Left ventricle myocardium inferior (tissue), 1 donor: ENCODE results near the gene SLAMF8. TPM values are rescaled to one million over a fixed set of nuclear protein-coding genes. Genes with fewer than 3 reads are reported as not detected.

Experiments used
- DNase-seq: peaks from one replicate; pipeline ENCODE4 v3.0.0-alpha.2; 2020
- H3K27ac ChIP-seq: fragments of 200-600 bp; replicated peaks from 2 replicates; pipeline ENCODE4 v1.8.0; 2021
- H3K27me3 ChIP-seq: fragments of 200-600 bp; 2 replicates; pipeline ENCODE4 v1.8.0; 2021; ENCODE audit warnings: low read depth
- H3K36me3 ChIP-seq: fragments of 200-600 bp; 2 replicates; pipeline ENCODE4 v1.8.0; 2021
- H3K4me1 ChIP-seq: fragments of 200-600 bp; 2 replicates; pipeline ENCODE4 v1.8.0; 2021
- H3K4me3 ChIP-seq: fragments of 200-600 bp; 2 replicates; pipeline ENCODE4 v1.8.0; 2021; ENCODE audit warnings: mild to moderate bottlenecking, moderate library complexity
- H3K9me3 ChIP-seq: fragments of 200-600 bp; replicated peaks from 2 replicates; pipeline ENCODE4 v1.8.0; 2021
- CTCF ChIP-seq: fragments of 200-600 bp; IDR thresholded peaks from 2 replicates; pipeline ENCODE4 v1.8.0; 2021; ENCODE audit warnings: antibody characterized with exemption, mild to moderate bottlenecking, borderline replicate concordance
- intact Hi-C: fragments of 100-400 bp; cut with micrococcal nuclease; formaldehyde crosslinking; loops from one replicate; pipeline ENCODE4 v1.11.0; 2022
- total RNA-seq: library from RNA; stranded (reverse); fragmentation: NEBNext Ultra II Directional; extraction: Animal tissue kit (Norgen Biotek cat#: 25700); gene quantifications from one replicate; pipeline ENCODE4 v1.2.1, GENCODE V29; 2021
- donor health status: DM: no; HTN: yes; CAD: no; lungs with severe emphysema.

Gene SLAMF8
- total RNA-seq, 1 donor from 2014 or later, result 1.7 TPM

DNA sequence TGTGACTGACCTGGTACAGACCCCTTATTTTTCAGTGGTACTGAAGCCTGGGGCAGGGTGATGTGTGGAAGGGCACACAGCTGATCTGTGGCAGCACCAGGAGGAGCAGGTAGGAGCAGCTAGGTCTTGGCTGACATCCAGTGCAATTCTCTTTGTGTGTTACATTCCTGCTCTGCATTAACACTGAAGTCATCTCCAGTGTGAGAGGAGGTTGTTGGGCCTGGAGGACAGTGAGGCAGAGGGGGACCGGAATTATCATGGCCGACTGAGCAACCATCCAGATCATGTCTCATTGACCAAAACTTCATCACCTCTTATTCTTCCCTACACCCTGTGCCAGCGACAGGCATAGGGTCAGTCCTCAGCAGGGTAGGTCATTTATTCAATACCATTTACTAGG is 1.5 kb downstream of the SLAMF8 start:
- Histone ChIP-seq H3K27ac (no peak overlapping the region), H3K4me3 (no peak overlapping the region), H3K36me3 (no peaks in the 10 kb centered on the region), H3K9me3 (no peaks in the 10 kb centered on the region), H3K27me3 (peaks cover 12% of the 10 kb centered on the region), H3K4me1 (peaks cover 8% of the 10 kb centered on the region)
- intact Hi-C loops, result no loop called here
- TF ChIP-seq CTCF, result no peak
- no peak for DNase-seq

GRCh38 chr1:159828581-159829272 is 2.1 kb downstream of the SLAMF8 start:
- peaks cover 6% of the 10 kb centered on the region for H3K27me3 ChIP-seq
- H3K36me3 ChIP-seq, result no peaks in the 10 kb centered on the region
- no peaks in the 10 kb centered on the region for H3K9me3 ChIP-seq
- no peak overlapping the region for H3K27ac ChIP-seq
- no peak overlapping the region for H3K4me3 ChIP-seq
- TF ChIP-seq CTCF, result no peak
- peaks cover 8% of the 10 kb centered on the region for H3K4me1 ChIP-seq
- intact Hi-C loops, result no loop called here
- no peak for DNase-seq

GRCh38 chr1:159829273-159829634 is 2.6 kb downstream of the SLAMF8 start:
- Histone ChIP-seq H3K27me3 (peaks cover under 1% of the 10 kb centered on the region), H3K4me1 (peaks cover 8% of the 10 kb centered on the region), H3K27ac (no peak overlapping the region), H3K9me3 (no peaks in the 10 kb centered on the region), H3K4me3 (no peak overlapping the region), H3K36me3 (no peaks in the 10 kb centered on the region)
- intact Hi-C loops, result no loop called here
- peak; percentile 56 for DNase-seq
- peak; percentile 72 for TF ChIP-seq CTCF

GRCh38 chr1:159829822-159830465 is 3.3 kb downstream of the SLAMF8 start:
- Histone ChIP-seq H3K4me3 (no peak overlapping the region), H3K9me3 (no peaks in the 10 kb centered on the region), H3K27me3 (no peaks in the 10 kb centered on the region), H3K36me3 (no peaks in the 10 kb centered on the region), H3K27ac (no peak overlapping the region), H3K4me1 (peaks cover 8% of the 10 kb centered on the region)
- intact Hi-C loops, result no loop called here
- DNase-seq, result peak; percentile 36
- TF ChIP-seq CTCF, result no peak

GRCh38 chr1:159830722-159831121 is 4.0 kb downstream of the SLAMF8 start:
- no peaks in the 10 kb centered on the region for H3K27me3 ChIP-seq
- H3K27ac ChIP-seq, result no peak overlapping the region
- no peak for TF ChIP-seq CTCF
- intact Hi-C loops, result no loop called here
- H3K4me3 ChIP-seq, result no peak overlapping the region
- no peak for DNase-seq
- H3K4me1 ChIP-seq, result peaks cover 12% of the 10 kb centered on the region
- no peaks in the 10 kb centered on the region for H3K9me3 ChIP-seq
- H3K36me3 ChIP-seq, result no peaks in the 10 kb centered on the region
